Endothelial cell (in vitro differentiated cells): ENCODE data around the gene MVP. TPM values are rescaled to one million over a fixed set of nuclear protein-coding genes. Genes with fewer than 3 reads are reported as not detected.
"Not testable (repeated sequence)": the region's sequence is repeated elsewhere in the genome, so short reads cannot be mapped to it uniquely, and the experiment has no call there.

Source experiments
- DNase-seq: peaks from one replicate; pipeline ENCODE4 v3.0.0; 2021; ENCODE audit warnings: low spot score
- H3K27ac Mint-ChIP-seq: one replicate; pipeline ENCODE4 v1.8.0; 2021; ENCODE audit warnings: mixed read lengths, inconsistent platforms; ENCODE audit not compliant: unreplicated experiment
- H3K27me3 Mint-ChIP-seq: one replicate; pipeline ENCODE4 v1.8.0; 2021; ENCODE audit warnings: mild to moderate bottlenecking, moderate library complexity, mixed read lengths, inconsistent platforms; ENCODE audit not compliant: unreplicated experiment
- H3K36me3 Mint-ChIP-seq: one replicate; pipeline ENCODE4 v1.8.0; 2021; ENCODE audit warnings: mild to moderate bottlenecking, low read depth, mixed read lengths, inconsistent platforms; ENCODE audit not compliant: unreplicated experiment
- H3K4me1 Mint-ChIP-seq: one replicate; pipeline ENCODE4 v1.8.0; 2021; ENCODE audit warnings: mild to moderate bottlenecking, mixed read lengths, inconsistent platforms; ENCODE audit not compliant: unreplicated experiment
- H3K4me3 Mint-ChIP-seq: one replicate; pipeline ENCODE4 v1.8.0; 2021; ENCODE audit warnings: mild to moderate bottlenecking, mixed read lengths, inconsistent platforms; ENCODE audit not compliant: unreplicated experiment
- H3K9me3 Mint-ChIP-seq: one replicate; pipeline ENCODE4 v1.8.0; 2021; ENCODE audit warnings: mixed read lengths, inconsistent platforms; ENCODE audit not compliant: unreplicated experiment
- CTCF ChIP-seq: fragments of 200-600 bp; sonication (generic); IDR thresholded peaks from one replicate; pipeline ENCODE4 v1.5.0; 2021; ENCODE audit warnings: antibody characterized with exemption; ENCODE audit not compliant: unreplicated experiment
- total RNA-seq: library from RNA; stranded (reverse); fragmentation: NEBNext Ultra II Directional; extraction: Animal tissue kit (Norgen Biotek cat#: 25700); gene quantifications from one replicate; pipeline ENCODE4 v1.2.1, GENCODE V29; 2021; ENCODE audit not compliant: unreplicated experiment

The MVP gene
- total RNA-seq, 1 donor from 2014 or later = 2.0 TPM

GRCh38 chr16:29825145-29826044 is 5.1 kb downstream of the MVP start:
- no peaks in the 10 kb centered on the region for H3K9me3 Mint-ChIP-seq
- no peak overlapping the region for H3K4me3 Mint-ChIP-seq
- H3K27ac Mint-ChIP-seq = peak overlapping the region; percentile 31
- H3K27me3 Mint-ChIP-seq = peaks cover 8% of the 10 kb centered on the region
- no peak for DNase-seq
- no peak for TF ChIP-seq CTCF
- peaks cover 4% of the 10 kb centered on the region for H3K4me1 Mint-ChIP-seq
- no peaks in the 10 kb centered on the region for H3K36me3 Mint-ChIP-seq

- Mint-ChIP-seq H3K27ac (no peak overlapping the region), H3K4me3 (no peak overlapping the region), H3K27me3 (peaks cover 8% of the 10 kb centered on the region), H3K9me3 (no peaks in the 10 kb centered on the region), H3K4me1 (peaks cover 4% of the 10 kb centered on the region), H3K36me3 (no peaks in the 10 kb centered on the region)
- TF ChIP-seq CTCF = no peak
- DNase-seq = no peak
These were observed 6.1 kb downstream of the MVP start for GRCh38 chr16:29826342-29826695.

GRCh38 chr16:29830774-29831173 is 10.5 kb downstream of the MVP start:
- Mint-ChIP-seq H3K4me1 (no peaks in the 10 kb centered on the region), H3K27me3 (peaks cover 5% of the 10 kb centered on the region), H3K4me3 (no peak overlapping the region), H3K9me3 (no peaks in the 10 kb centered on the region), H3K27ac (no peak overlapping the region), H3K36me3 (no peaks in the 10 kb centered on the region)
- DNase-seq = no peak
- no peak for TF ChIP-seq CTCF

GRCh38 chr16:29831490-29831889 is 11.2 kb downstream of the MVP start:
- no peak overlapping the region for H3K4me3 Mint-ChIP-seq
- no peak for TF ChIP-seq CTCF
- no peaks in the 10 kb centered on the region for H3K36me3 Mint-ChIP-seq
- H3K4me1 Mint-ChIP-seq = no peaks in the 10 kb centered on the region
- no peak overlapping the region for H3K27ac Mint-ChIP-seq
- H3K27me3 Mint-ChIP-seq = peaks cover 5% of the 10 kb centered on the region
- no peaks in the 10 kb centered on the region for H3K9me3 Mint-ChIP-seq
- no peak for DNase-seq

GRCh38 chr16:29833219-29833618 is 13.0 kb downstream of the MVP start:
- not testable (repeated sequence) for H3K27me3 Mint-ChIP-seq, H3K9me3 Mint-ChIP-seq, H3K4me3 Mint-ChIP-seq, H3K27ac Mint-ChIP-seq, DNase-seq, H3K36me3 Mint-ChIP-seq, H3K4me1 Mint-ChIP-seq
